Measurements from ENCODE around the gene HOXC12.

- TF ChIP-seq POLR2A (IDR thresholded peaks at IDR 0.05; ENCODE audit: low read length) = no peak
- TF ChIP-seq GATA1 (IDR thresholded peaks at IDR 0.05; ENCODE audit: low read depth, low read length) = no peak
Measured at GRCh38 chr12:53995002-53995377, 40.3 kb downstream of the HOXC12 start.
